CD1c-positive myeloid dendritic cell (primary cell): ENCODE measurements around the gene EML4.
"Not testable (repeated sequence)": the region's sequence is repeated elsewhere in the genome, so short reads cannot be mapped to it uniquely, and the experiment has no call there.

ENCODE experiments used
- DNase-seq: peaks from one replicate; pipeline ENCODE4 v3.0.0-alpha.2; 2016; ENCODE audit errors: extremely low spot score

Gene EML4

GRCh38 chr2:42172566-42172965 is 3.4 kb downstream of the EML4 start:
- DNase-seq, result no peak

DNA sequence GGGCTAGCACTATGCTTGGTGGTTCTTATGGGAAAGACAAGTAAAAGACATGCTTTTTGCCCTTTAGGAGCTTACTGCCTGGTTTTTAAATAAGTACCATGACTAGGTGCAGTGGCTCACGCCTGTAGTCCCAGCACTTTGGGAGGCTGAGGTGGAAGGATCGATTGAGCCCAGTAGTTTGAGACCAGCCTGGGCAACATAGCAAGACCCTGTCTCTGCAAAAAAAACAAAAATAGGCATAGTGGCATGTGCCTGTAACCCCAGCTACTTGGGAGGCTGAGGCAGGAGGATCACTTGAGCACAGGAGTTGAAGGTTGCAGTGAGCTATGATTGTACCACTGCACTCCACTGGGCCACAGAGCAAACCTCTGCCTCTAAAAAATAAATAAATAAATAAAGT is 4.3 kb downstream of the EML4 start:
- not testable (repeated sequence) for DNase-seq

DNA sequence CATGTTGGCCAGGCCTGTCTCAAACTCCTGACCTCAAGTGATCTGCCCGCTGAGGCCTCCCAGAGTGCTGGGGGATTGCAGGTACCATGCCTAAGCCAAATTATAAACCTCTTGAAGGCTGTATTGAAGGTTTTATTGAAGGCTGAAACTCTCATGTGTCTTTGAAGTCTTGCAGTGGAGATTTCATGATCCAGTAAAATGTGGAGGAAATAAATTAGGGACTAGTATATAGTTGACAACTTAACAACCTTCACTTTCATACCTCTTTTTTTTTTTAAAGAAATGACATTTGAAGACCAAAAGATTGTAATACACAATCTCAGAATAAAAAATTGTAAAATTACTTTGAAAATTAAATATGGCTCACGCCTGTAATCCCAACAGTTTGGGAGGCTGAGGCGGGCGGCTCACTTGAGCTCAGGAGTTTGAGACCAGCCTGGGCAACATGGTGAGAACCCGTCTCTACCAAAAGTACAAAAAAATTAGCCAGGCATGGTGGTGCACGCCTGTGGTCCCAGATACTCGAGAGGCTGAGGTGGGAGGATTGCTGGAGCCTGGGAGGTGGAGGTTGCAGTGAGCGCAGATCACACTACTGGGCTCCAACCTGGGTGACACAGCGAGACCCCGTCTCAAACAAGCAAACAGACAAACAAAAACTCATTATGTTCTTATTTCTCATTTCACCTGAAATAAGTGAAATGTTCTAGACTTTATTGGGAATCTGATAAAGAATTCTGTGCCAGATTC is 8.0 kb downstream of the EML4 start:
- no peak for DNase-seq

DNA sequence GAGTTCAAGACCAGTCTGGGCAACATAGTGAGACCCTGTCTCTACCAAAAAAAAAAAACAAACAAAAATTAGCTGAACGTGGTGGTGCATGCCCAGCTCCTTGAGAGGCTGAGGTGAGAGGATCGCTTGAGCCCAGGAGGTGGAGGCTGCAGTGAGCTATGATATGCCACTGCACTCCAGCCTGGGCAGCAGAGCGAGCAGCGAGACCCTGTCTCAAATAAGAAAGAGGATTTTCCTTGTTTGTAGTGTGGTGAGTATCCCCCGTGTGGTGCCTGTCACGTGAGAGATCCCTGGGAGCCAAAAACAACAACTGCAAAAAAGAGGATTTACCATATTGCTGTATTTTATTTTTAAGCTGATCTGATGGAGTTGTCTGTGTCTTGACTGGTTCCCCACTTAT is 9.2 kb downstream of the EML4 start:
- DNase-seq, result no peak

DNA sequence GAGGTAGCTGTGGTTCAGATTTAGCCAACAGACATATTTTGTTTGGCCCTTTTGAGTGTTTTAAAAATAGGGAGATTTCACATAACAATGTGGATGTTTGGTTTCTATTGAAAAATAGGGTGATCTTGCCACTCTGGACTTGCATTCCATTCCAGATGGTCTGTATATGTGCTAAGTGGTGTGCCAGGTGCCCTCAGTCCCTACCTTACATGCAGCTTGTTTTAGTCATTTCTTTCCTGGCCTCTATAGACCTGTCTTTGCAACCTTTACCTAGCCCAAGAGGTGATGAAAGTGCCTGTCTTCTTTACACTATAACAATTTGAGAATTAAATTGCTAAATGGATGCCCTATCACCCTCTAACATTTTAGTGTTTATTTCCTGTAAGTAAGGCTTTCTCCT is 11.1 kb downstream of the EML4 start:
- no peak for DNase-seq

- no peak for DNase-seq
These were observed 13.6 kb downstream of the EML4 start for GRCh38 chr2:42182654-42183308.

DNA sequence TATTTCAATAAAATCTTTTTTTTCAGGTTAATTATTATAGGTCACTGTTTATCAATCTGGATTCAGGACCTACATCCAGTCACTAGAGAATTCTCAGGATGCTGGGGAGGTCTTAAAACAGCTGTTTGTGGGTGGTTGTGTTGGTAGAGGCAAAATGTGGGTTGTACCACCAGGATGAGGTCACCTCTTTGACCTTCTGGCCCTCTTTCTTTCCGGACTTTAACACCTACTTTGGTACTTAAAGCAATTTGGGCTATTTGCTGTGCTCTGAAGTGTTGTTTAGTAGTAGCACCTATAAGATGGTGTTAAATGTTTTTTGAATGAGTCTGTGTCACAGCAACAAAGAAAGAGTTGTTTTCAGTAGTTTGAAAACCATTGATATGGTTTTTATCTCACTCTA is 14.6 kb downstream of the EML4 start:
- no peak for DNase-seq

- DNase-seq, result no peak
These were observed 15.2 kb downstream of the EML4 start for GRCh38 chr2:42184346-42184745.

DNA sequence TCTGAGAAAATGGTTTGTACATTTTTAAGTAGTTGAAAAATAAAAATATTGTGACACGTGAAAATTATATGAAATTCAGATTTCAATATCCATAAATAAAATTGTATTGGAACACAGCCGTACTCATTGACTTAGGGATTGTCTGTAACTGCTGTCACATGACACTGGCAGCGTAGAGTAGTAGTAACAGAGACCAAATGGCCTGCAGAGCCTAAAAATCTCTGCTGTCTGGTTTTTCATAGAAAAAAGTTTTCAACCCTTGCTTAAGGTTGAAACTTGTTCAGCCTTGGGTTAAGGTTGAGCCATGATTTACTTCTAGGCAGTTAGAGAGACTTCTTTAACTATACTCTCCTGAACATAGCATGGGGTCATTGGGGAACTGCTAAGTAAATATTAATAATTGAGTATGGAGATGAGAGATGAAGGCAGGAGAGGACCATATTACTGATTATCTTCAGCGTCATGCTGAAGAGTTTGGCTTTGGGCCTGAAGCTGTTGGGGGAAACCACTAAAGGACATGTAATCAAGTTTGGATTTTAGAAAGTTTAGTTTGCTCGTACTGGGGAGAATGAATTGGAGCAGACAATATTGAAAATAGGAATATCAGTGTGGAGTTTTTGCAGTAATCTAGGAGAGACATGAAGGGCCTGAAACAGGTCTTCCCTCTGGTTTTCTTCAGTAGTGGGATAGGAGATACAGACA is 16.2 kb downstream of the EML4 start:
- no peak for DNase-seq

GRCh38 chr2:42186366-42186765 is 17.2 kb downstream of the EML4 start:
- DNase-seq, result no peak

DNA sequence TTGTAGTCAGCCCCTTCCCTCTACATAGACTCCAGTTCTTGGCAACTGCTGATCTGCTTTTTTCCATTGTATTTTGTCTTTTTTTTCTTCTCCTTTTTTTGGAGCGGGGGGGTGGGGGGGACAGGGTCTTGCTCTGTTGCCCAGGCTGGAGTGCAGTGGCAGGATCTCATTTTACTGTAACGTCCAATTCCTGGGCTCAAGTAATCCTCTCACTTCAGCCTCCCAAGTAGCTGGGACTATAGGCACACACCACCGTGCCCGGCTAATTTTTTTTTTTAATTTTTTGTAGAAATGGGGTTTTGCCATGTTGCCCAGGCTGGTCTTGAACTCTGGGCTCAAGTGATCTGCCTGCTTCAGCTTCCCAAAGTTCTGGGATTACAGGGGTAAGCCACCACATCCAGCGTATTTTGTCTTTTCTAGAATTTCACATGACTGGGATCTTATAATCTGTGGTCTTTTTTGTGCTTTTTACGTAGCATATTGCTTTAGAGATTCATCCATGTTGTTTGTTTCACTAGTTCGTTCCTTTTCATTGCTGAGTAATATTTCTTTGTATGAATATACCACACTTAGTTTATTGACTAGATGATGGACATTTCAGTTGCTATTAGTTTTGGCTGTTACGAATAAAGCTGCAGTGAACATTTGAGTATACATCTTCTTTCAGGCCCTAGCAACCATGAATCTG is 17.9 kb downstream of the EML4 start:
- DNase-seq, result no peak

GRCh38 chr2:42187886-42188285 is 18.7 kb downstream of the EML4 start:
- no peak for DNase-seq

- no peak for DNase-seq
These were observed 20.0 kb downstream of the EML4 start for GRCh38 chr2:42189235-42189566.

DNA sequence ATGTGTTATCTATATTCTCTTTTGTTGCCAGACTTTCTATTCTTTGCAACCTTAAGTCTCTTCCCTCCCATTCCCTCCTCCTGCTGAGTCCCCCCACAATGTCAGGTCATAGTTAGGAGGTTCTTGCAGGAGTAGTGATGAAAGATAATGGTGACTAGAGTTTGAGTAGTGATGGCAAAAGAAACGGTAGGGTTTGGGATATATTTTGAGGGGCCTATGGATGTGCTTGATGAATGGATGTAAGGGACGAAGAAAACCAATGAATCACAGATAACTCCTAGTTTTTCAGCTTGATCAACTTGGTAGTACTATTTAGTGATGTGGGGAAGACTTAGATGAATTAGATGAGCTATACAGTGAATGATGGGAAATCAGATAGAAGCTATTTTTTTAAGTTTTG is 21.0 kb downstream of the EML4 start:
- no peak for DNase-seq

GRCh38 chr2:42191285-42192009 is 22.3 kb downstream of the EML4 start:
- no peak for DNase-seq

GRCh38 chr2:42192010-42192373 is 22.8 kb downstream of the EML4 start:
- DNase-seq, result no peak

GRCh38 chr2:42192652-42193566 is 23.8 kb downstream of the EML4 start:
- no peak for DNase-seq

GRCh38 chr2:42193722-42194187 is 24.6 kb downstream of the EML4 start:
- DNase-seq, result no peak

DNA sequence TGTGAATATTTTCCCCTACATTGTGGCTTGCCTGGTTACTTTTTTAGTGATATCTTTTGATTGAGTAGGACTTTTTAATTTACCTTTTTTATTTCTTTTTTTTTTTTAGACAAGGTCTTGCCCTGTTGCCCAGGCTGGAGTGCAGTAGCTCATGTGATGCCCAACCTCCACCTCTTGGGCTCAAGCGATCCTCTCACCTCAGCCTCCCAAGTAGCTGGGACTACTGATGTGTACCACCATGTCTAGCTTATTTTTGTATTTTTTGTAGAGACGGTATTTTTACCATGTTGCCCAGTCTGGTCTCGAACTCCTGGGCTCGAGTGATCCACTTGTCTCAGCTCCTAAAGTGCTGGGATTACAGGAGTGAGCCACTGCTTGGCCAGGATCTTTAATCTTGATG is 25.3 kb downstream of the EML4 start:
- DNase-seq, result no peak

DNA sequence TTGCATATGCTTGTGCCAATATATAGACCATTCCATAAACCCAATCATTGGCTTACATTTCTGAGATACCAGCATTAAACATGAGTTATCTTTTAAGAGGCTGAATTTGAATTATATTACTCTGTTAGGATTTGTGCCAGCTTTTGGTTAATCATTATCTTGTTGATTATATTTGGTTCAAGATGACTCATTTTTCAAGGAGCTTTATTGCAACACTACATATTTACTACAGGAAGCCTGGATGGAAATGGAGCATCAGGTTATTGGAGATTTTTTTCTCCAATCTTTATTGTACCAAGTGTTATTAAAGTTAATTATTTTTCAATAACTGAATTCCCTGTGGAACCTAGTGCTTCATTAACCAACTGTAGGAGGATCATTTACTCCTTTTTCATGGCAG is 26.4 kb downstream of the EML4 start:
- DNase-seq, result no peak

GRCh38 chr2:42196070-42196402 is 26.9 kb downstream of the EML4 start:
- no peak for DNase-seq
